Osteoblast (primary cell): Measurements from ENCODE around the gene CA11. TPM values are rescaled to one million over a fixed set of nuclear protein-coding genes. Genes with fewer than 3 reads are reported as not detected.
"Not testable (repeated sequence)": the region's sequence is repeated elsewhere in the genome, so short reads cannot be mapped to it uniquely, and the experiment has no call there.

ENCODE experiments used
- DNase-seq: peaks from one replicate; pipeline ENCODE4 v3.0.0; 2011; ENCODE audit warnings: low spot score, mixed read lengths; ENCODE audit not compliant: insufficient read length; ENCODE audit errors: missing footprints
- H2AFZ ChIP-seq: 2 replicates; pipeline ENCODE4 v1.6.0; 2011; ENCODE audit warnings: mild to moderate bottlenecking, low read length
- H3K27ac ChIP-seq: 2 replicates; pipeline ENCODE4 v1.5.1; 2011; ENCODE audit warnings: mild to moderate bottlenecking, low read depth, low read length, moderate library complexity
- H3K27me3 ChIP-seq: 2 replicates; pipeline ENCODE4 v1.6.0; 2012; ENCODE audit warnings: mild to moderate bottlenecking, control low read depth, inconsistent platforms, low read length, moderate library complexity; ENCODE audit not compliant: insufficient read depth
- H3K36me3 ChIP-seq: 2 replicates; pipeline ENCODE4 v1.5.1; 2011; ENCODE audit warnings: mild to moderate bottlenecking, low read length, control low read depth, moderate library complexity; ENCODE audit not compliant: insufficient read depth
- H3K4me1 ChIP-seq: 2 replicates; pipeline ENCODE4 v1.5.1; 2011; ENCODE audit warnings: mild to moderate bottlenecking, low read length, control low read depth, moderate library complexity; ENCODE audit not compliant: insufficient read depth
- H3K4me2 ChIP-seq: 2 replicates; pipeline ENCODE4 v1.6.0; 2011; ENCODE audit warnings: mild to moderate bottlenecking, low read length; ENCODE audit not compliant: insufficient read depth
- H3K4me3 ChIP-seq: fragments of 200-600 bp; sonication (generic); 3 replicates; pipeline ENCODE4 v1.5.1; 2012; ENCODE audit warnings: mild to moderate bottlenecking, low read length, inconsistent platforms; ENCODE audit not compliant: insufficient read depth
- H3K79me2 ChIP-seq: 2 replicates; pipeline ENCODE4 v1.6.0; 2012; ENCODE audit warnings: mild to moderate bottlenecking, low read length, control low read depth, inconsistent platforms; ENCODE audit not compliant: insufficient read depth
- H3K9me3 ChIP-seq: 2 replicates; pipeline ENCODE4 v1.5.1; 2011; ENCODE audit warnings: low read depth, low read length, control low read depth
- H4K20me1 ChIP-seq: 2 replicates; pipeline ENCODE4 v1.6.0; 2012; ENCODE audit warnings: mild to moderate bottlenecking, low read length, control low read depth; ENCODE audit not compliant: insufficient read depth
- CTCF ChIP-seq: IDR thresholded peaks from 2 replicates; pipeline ENCODE4 v1.5.1; 2011; ENCODE audit warnings: mild to moderate bottlenecking, low read depth, low read length, moderate library complexity; ENCODE audit errors: extremely low read depth
- total RNA-seq: library from RNA; depleted of rRNA; stranded (reverse); fragments of >200 nt; gene quantifications from 2 replicates; pipeline ENCODE4 v1.2.3, GENCODE V29; 2012

Gene CA11
- total RNA-seq, 1 donor, result 1.8 TPM

GRCh38 chr19:48680436-48681126, 34.6 kb upstream of the CA11 start:
- Histone ChIP-seq H3K27ac (no peak overlapping the region), H3K36me3 (no peaks in the 10 kb centered on the region), H3K79me2 (no peaks in the 10 kb centered on the region), H3K4me3 (no peak overlapping the region), H2AFZ (no peak overlapping the region), H3K4me1 (peaks cover 9% of the 10 kb centered on the region), H3K4me2 (no peak overlapping the region), H4K20me1 (no peaks in the 10 kb centered on the region), H3K9me3 (no peaks in the 10 kb centered on the region), H3K27me3 (peaks cover 5% of the 10 kb centered on the region)
- no peak for DNase-seq
- no peak for TF ChIP-seq CTCF

GRCh38 chr19:48680006-48680405, 34.0 kb upstream of the CA11 start:
- not testable (repeated sequence) for H3K27ac ChIP-seq, DNase-seq, H3K4me2 ChIP-seq, H3K4me3 ChIP-seq, H4K20me1 ChIP-seq, H3K36me3 ChIP-seq, H2AFZ ChIP-seq, H3K4me1 ChIP-seq, H3K27me3 ChIP-seq, H3K9me3 ChIP-seq, H3K79me2 ChIP-seq

- no peak overlapping the region for H2AFZ ChIP-seq
- peaks cover 9% of the 10 kb centered on the region for H3K4me1 ChIP-seq
- H3K4me2 ChIP-seq, result no peak overlapping the region
- H3K9me3 ChIP-seq, result no peaks in the 10 kb centered on the region
- DNase-seq, result no peak
- H3K36me3 ChIP-seq, result no peaks in the 10 kb centered on the region
- no peaks in the 10 kb centered on the region for H3K79me2 ChIP-seq
- H4K20me1 ChIP-seq, result no peaks in the 10 kb centered on the region
- H3K27ac ChIP-seq, result no peak overlapping the region
- H3K27me3 ChIP-seq, result peaks cover 5% of the 10 kb centered on the region
- H3K4me3 ChIP-seq, result no peak overlapping the region
- no peak for TF ChIP-seq CTCF
These were observed 32.2 kb upstream of the CA11 start for GRCh38 chr19:48678201-48678600.

- no peak for TF ChIP-seq CTCF
- no peaks in the 10 kb centered on the region for H3K79me2 ChIP-seq
- H2AFZ ChIP-seq, result no peak overlapping the region
- peaks cover 5% of the 10 kb centered on the region for H3K27me3 ChIP-seq
- no peaks in the 10 kb centered on the region for H3K36me3 ChIP-seq
- DNase-seq, result no peak
- H4K20me1 ChIP-seq, result no peaks in the 10 kb centered on the region
- no peak overlapping the region for H3K27ac ChIP-seq
- peaks cover 9% of the 10 kb centered on the region for H3K4me1 ChIP-seq
- H3K4me2 ChIP-seq, result no peak overlapping the region
- H3K4me3 ChIP-seq, result no peak overlapping the region
- H3K9me3 ChIP-seq, result no peaks in the 10 kb centered on the region
These were observed 30.9 kb upstream of the CA11 start for GRCh38 chr19:48676887-48677286.
